MM.1S (cell line): ENCODE measurements around the gene STK26.
"Not testable (repeated sequence)": the region's sequence is repeated elsewhere in the genome, so short reads cannot be mapped to it uniquely, and the experiment has no call there.

Source experiments
- DNase-seq: peaks from one replicate; pipeline ENCODE4 v3.0.0-alpha.2; 2015
- H2AFZ ChIP-seq: fragments of 300-600 bp; sonication (generic); 2 replicates; pipeline ENCODE4 v1.6.0; 2016; ENCODE audit warnings: antibody characterized with exemption, low read length
- H3F3A ChIP-seq: fragments of 300-600 bp; sonication (generic); 2 replicates; pipeline ENCODE4 v1.6.1; 2016; ENCODE audit warnings: mild to moderate bottlenecking, antibody characterized with exemption, low read length, moderate library complexity, mixed read lengths; ENCODE audit not compliant: insufficient read depth
- H3K27ac ChIP-seq: fragments of 300-600 bp; sonication (generic); 2 replicates; pipeline ENCODE4 v1.5.1; 2016; ENCODE audit warnings: mild to moderate bottlenecking, low read length
- H3K27me3 ChIP-seq: fragments of 300-600 bp; sonication (generic); replicated peaks from 2 replicates; pipeline ENCODE4 v1.6.0; 2016; ENCODE audit warnings: low read length; ENCODE audit not compliant: insufficient read depth
- H3K36me3 ChIP-seq: fragments of 300-600 bp; sonication (generic); replicated peaks from 2 replicates; pipeline ENCODE4 v1.6.1; 2016; ENCODE audit warnings: mild to moderate bottlenecking, low read length, mixed read lengths; ENCODE audit not compliant: insufficient read depth
- H3K4me1 ChIP-seq: fragments of 300-600 bp; sonication (generic); 2 replicates; pipeline ENCODE4 v1.6.1; 2016; ENCODE audit warnings: low read length, mixed read lengths
- H3K4me2 ChIP-seq: fragments of 300-600 bp; sonication (generic); 2 replicates; pipeline ENCODE4 v1.6.0; 2016; ENCODE audit warnings: low read depth, low read length
- H3K4me3 ChIP-seq: fragments of 300-600 bp; sonication (generic); 2 replicates; pipeline ENCODE4 v1.5.1; 2016; ENCODE audit warnings: low read length, mixed read lengths
- H3K79me2 ChIP-seq: fragments of 300-600 bp; sonication (generic); 2 replicates; pipeline ENCODE4 v1.6.1; 2016; ENCODE audit warnings: mixed run types, low read length, mixed read lengths
- H3K9ac ChIP-seq: fragments of 300-600 bp; sonication (generic); 2 replicates; pipeline ENCODE4 v1.6.1; 2016; ENCODE audit warnings: low read length, mixed read lengths
- H3K9me2 ChIP-seq: fragments of 300-600 bp; sonication (generic); replicated peaks from 2 replicates; pipeline ENCODE4 v1.6.1; 2016; ENCODE audit warnings: mild to moderate bottlenecking, low read length, mixed read lengths; ENCODE audit not compliant: insufficient read depth
- H3K9me3 ChIP-seq: fragments of 300-600 bp; sonication (generic); replicated peaks from 2 replicates; pipeline ENCODE4 v1.6.1; 2016; ENCODE audit warnings: mild to moderate bottlenecking, low read length, mixed read lengths; ENCODE audit not compliant: insufficient read depth
- H4K20me1 ChIP-seq: fragments of 300-600 bp; sonication (generic); 2 replicates; pipeline ENCODE4 v1.6.1; 2016; ENCODE audit warnings: mild to moderate bottlenecking, low read length, moderate library complexity, mixed read lengths; ENCODE audit not compliant: insufficient read depth
- EZH2 ChIP-seq: fragments of 300-600 bp; sonication (generic); optimal IDR thresholded peaks from 2 replicates; pipeline ENCODE3; 2017; ENCODE audit warnings: low read depth, mild to moderate bottlenecking, antibody characterized with exemption, low read length, mixed read lengths
- EZH2phosphoT487 ChIP-seq: fragments of 300-600 bp; sonication (generic); IDR thresholded peaks from 2 replicates; pipeline ENCODE4 v1.6.1; 2018; ENCODE audit warnings: antibody characterized with exemption, low read length
- TF ChIP-seq, protein P1 (sequence below): fragments of 300-600 bp; sonication (generic); IDR thresholded peaks from 2 replicates; pipeline ENCODE4 v1.5.1; 2016; ENCODE audit warnings: antibody characterized with exemption, low read length, mixed read lengths

STK26 gene

DNA sequence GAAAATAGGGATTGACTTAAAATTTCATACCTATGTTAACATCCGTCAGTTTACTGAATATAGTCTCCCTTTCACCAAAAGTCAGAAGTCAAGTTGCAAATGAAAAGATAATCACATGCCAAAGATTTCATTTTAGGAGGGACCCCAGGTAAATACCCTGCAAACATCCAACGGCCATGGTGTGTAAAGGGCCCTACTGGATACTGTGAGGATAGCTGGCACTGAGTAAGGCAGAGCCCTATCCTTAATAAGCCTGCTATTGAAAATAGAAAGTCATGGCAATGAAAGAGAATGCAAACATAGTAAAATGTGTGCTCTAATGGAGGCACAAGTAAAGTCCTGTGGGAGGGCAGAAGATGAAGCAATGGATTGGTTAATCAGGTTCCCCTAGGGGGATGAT is 20.9 kb downstream of the STK26 start:
- Histone ChIP-seq H3K9ac (no peak overlapping the region), H3K9me2 (no peaks in the 10 kb centered on the region), H3K27ac (no peak overlapping the region), H3K9me3 (no peaks in the 10 kb centered on the region), H3K79me2 (peaks cover 55% of the 10 kb centered on the region), H3K4me2 (no peak overlapping the region), H3K4me1 (no peaks in the 10 kb centered on the region), H3K36me3 (no peaks in the 10 kb centered on the region), H3K4me3 (no peak overlapping the region), H3K27me3 (no peaks in the 10 kb centered on the region), H3F3A (no peaks in the 10 kb centered on the region), H2AFZ (no peak overlapping the region), H4K20me1 (no peaks in the 10 kb centered on the region)
- TF ChIP-seq EZH2phosphoT487, result no peak
- TF ChIP-seq, protein P1, sequence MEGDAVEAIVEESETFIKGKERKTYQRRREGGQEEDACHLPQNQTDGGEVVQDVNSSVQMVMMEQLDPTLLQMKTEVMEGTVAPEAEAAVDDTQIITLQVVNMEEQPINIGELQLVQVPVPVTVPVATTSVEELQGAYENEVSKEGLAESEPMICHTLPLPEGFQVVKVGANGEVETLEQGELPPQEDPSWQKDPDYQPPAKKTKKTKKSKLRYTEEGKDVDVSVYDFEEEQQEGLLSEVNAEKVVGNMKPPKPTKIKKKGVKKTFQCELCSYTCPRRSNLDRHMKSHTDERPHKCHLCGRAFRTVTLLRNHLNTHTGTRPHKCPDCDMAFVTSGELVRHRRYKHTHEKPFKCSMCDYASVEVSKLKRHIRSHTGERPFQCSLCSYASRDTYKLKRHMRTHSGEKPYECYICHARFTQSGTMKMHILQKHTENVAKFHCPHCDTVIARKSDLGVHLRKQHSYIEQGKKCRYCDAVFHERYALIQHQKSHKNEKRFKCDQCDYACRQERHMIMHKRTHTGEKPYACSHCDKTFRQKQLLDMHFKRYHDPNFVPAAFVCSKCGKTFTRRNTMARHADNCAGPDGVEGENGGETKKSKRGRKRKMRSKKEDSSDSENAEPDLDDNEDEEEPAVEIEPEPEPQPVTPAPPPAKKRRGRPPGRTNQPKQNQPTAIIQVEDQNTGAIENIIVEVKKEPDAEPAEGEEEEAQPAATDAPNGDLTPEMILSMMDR, result no peak
- no peak for TF ChIP-seq EZH2
- DNase-seq, result no peak

DNA sequence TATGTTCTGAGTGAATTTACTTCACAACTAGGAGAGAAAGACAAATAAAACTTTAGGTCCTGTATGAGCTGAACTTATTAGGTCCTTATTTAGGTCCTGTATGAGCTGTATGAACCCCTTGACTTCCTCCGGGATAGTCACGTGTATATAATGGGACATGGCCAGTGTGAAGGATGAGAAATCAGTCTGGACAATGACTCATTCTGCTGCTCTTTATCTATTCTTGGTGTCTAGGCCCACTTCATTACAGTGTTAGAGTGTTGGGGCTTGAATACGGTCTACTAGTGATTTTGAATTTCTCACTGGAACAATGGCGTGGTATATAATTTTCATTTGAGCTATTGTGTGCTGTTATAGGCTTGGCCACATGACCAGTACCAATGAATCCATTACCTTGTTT is 21.9 kb downstream of the STK26 start:
- Histone ChIP-seq H3F3A (no peaks in the 10 kb centered on the region), H3K4me1 (no peaks in the 10 kb centered on the region), H3K4me3 (no peak overlapping the region), H3K9ac (no peak overlapping the region), H3K27ac (no peak overlapping the region), H3K9me3 (no peaks in the 10 kb centered on the region), H3K9me2 (no peaks in the 10 kb centered on the region), H3K4me2 (no peak overlapping the region), H3K27me3 (no peaks in the 10 kb centered on the region), H3K36me3 (no peaks in the 10 kb centered on the region), H4K20me1 (no peaks in the 10 kb centered on the region), H3K79me2 (peaks cover 48% of the 10 kb centered on the region), H2AFZ (no peak overlapping the region)
- no peak for DNase-seq
- TF ChIP-seq, protein P1, result no peak
- TF ChIP-seq EZH2, result no peak
- no peak for TF ChIP-seq EZH2phosphoT487

DNA sequence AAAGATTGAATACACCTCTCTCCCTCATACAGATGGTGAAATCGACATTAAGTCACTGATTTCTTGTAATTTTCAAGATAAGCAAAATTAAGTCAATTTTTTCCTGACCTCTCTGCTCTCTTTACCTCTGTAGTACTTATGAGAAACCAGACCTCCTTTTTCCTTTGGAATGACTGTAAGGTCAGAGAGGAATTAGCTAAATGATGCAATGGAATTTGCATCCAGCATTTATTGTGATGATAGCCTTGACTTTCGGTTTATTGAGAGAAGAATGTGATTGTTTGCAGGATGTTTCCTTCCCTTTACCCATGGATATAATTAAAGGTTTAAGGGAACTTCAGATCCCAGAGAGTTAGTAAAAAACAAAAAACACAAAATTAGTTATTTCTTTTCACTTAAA is 22.4 kb downstream of the STK26 start:
- Histone ChIP-seq H3K9ac (no peak overlapping the region), H3K9me3 (no peaks in the 10 kb centered on the region), H2AFZ (no peak overlapping the region), H3K9me2 (no peaks in the 10 kb centered on the region), H3K4me3 (no peak overlapping the region), H3F3A (no peaks in the 10 kb centered on the region), H3K36me3 (no peaks in the 10 kb centered on the region), H4K20me1 (no peaks in the 10 kb centered on the region), H3K4me2 (no peak overlapping the region), H3K27ac (no peak overlapping the region), H3K4me1 (no peaks in the 10 kb centered on the region), H3K79me2 (peaks cover 43% of the 10 kb centered on the region), H3K27me3 (no peaks in the 10 kb centered on the region)
- no peak for DNase-seq
- TF ChIP-seq, protein P1, result no peak
- no peak for TF ChIP-seq EZH2phosphoT487
- TF ChIP-seq EZH2, result no peak

DNA sequence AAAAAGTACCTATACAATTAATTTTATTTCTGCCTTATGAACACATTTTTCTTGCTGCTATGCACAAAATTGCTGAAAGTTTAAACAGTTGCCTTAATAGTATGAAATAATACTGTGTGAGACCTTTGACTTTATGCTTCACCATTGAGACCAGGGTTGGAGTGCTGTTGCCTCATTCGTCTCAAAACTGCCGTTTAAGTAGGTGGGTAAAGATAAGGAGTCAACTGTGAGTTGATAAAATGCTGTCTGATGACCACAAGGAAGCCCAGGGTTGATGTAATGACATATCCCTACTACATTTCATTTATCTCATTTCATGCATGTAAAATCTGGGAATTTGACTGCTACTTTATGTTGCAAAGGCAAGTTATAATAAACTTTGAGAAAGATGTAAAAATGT is 23.4 kb downstream of the STK26 start:
- H3K4me1 ChIP-seq, result no peaks in the 10 kb centered on the region
- no peaks in the 10 kb centered on the region for H3K27me3 ChIP-seq
- H3K4me3 ChIP-seq, result no peak overlapping the region
- no peaks in the 10 kb centered on the region for H4K20me1 ChIP-seq
- H3K4me2 ChIP-seq, result no peak overlapping the region
- H3F3A ChIP-seq, result no peaks in the 10 kb centered on the region
- no peak overlapping the region for H3K9ac ChIP-seq
- H3K27ac ChIP-seq, result no peak overlapping the region
- H2AFZ ChIP-seq, result no peak overlapping the region
- no peaks in the 10 kb centered on the region for H3K9me2 ChIP-seq
- DNase-seq, result no peak
- no peaks in the 10 kb centered on the region for H3K9me3 ChIP-seq
- peaks cover 33% of the 10 kb centered on the region for H3K79me2 ChIP-seq
- no peaks in the 10 kb centered on the region for H3K36me3 ChIP-seq
- TF ChIP-seq EZH2 (no peak), EZH2phosphoT487 (no peak)
- TF ChIP-seq, protein P1, result no peak

DNA sequence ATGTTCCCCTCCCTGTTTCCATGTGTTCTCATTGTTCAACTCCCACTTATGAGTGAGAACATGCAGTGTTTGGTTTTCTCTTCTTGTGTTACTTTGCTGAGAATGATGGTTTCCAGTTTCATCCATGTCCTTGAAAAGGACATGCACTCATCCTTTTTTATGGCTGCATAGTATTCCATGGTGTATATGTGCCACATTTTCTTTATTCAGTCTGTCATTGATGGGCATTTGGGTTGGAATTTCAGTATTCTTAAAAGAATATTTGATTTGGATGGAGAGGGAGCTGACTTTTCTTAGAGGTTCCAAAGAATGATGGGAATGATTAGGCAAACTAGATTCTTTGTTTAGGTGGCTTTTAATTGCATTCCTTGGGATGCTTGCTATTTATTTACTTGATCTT is 28.7 kb downstream of the STK26 start:
- H3K79me2 ChIP-seq, H4K20me1 ChIP-seq, H3K9me3 ChIP-seq, H3F3A ChIP-seq, H3K27ac ChIP-seq, H3K9ac ChIP-seq, H2AFZ ChIP-seq, DNase-seq, H3K27me3 ChIP-seq, H3K36me3 ChIP-seq, H3K4me3 ChIP-seq, H3K4me2 ChIP-seq, H3K9me2 ChIP-seq, H3K4me1 ChIP-seq: not testable (repeated sequence)
